A673 (cell line): ENCODE data around the gene ADAM17. TPM values are rescaled to one million over a fixed set of nuclear protein-coding genes. Genes with fewer than 3 reads are reported as not detected.

Experiments
- BruUV-seq: library from RNA; stranded (reverse); fragments of 400-500 nt; replicated peaks from 2 replicates; lab custom pipeline; 2021; lab: Mats Ljungman, UMichigan
- CTCF ChIA-PET: fragments of 300-600 bp; sonication (Branson Sonifier 250); formaldehyde crosslinking; loops from one replicate; lab custom pipeline; 2022; ENCODE audit warnings: antibody characterized with exemption; lab: Charles Lee
- POLR2A ChIA-PET: fragments of 300-600 bp; sonication (Branson Sonifier 250); formaldehyde crosslinking; loops from one replicate; lab custom pipeline; 2022; ENCODE audit warnings: antibody characterized with exemption; ENCODE audit not compliant: low non-redundant PET; lab: Charles Lee
- DNase-seq: peaks from one replicate; pipeline ENCODE4 v3.0.0-alpha.2; 2015; ENCODE audit warnings: low spot score
- H3K27ac ChIP-seq: fragments of 200-600 bp; sonication (generic); 2 replicates; pipeline ENCODE4 v1.5.1; 2016; ENCODE audit warnings: mixed run types, low read depth, mild to moderate bottlenecking, mixed read lengths, antibody characterized with exemption, low read length; ENCODE audit not compliant: poor library complexity, severe bottlenecking
- H3K27me3 ChIP-seq: fragments of 200-600 bp; sonication (generic); replicated peaks from 2 replicates; pipeline ENCODE4 v1.6.1; 2017; ENCODE audit warnings: mixed run types, low read depth, mild to moderate bottlenecking, mixed read lengths, antibody characterized with exemption, low read length; ENCODE audit not compliant: insufficient read depth, poor library complexity
- H3K36me3 ChIP-seq: fragments of 200-600 bp; sonication (generic); 2 replicates; pipeline ENCODE4 v1.6.1; 2016; ENCODE audit warnings: mixed run types, mild to moderate bottlenecking, mixed read lengths, antibody characterized with exemption, low read length; ENCODE audit not compliant: insufficient read depth, poor library complexity, severe bottlenecking
- H3K4me1 ChIP-seq: fragments of 200-600 bp; sonication (generic); 2 replicates; pipeline ENCODE4 v1.6.1; 2017; ENCODE audit warnings: mixed run types, mild to moderate bottlenecking, mixed read lengths, antibody characterized with exemption, low read length; ENCODE audit not compliant: insufficient read depth, poor library complexity, severe bottlenecking
- H3K4me3 ChIP-seq: fragments of 200-600 bp; sonication (generic); 2 replicates; pipeline ENCODE4 v1.5.1; 2016; ENCODE audit warnings: low read depth, mixed run types, mild to moderate bottlenecking, mixed read lengths, low read length; ENCODE audit not compliant: poor library complexity, severe bottlenecking
- H3K9me3 ChIP-seq: fragments of 200-600 bp; sonication (generic); 2 replicates; pipeline ENCODE4 v1.6.1; 2016; ENCODE audit warnings: mixed run types, low read depth, mild to moderate bottlenecking, mixed read lengths, antibody characterized with exemption, low read length; ENCODE audit not compliant: poor library complexity, severe bottlenecking
- EZH2 ChIP-seq: fragments of 200-600 bp; sonication (generic); IDR thresholded peaks from 2 replicates; pipeline ENCODE4 v1.6.1; 2017; ENCODE audit warnings: borderline replicate concordance, low read depth, mild to moderate bottlenecking, mixed read lengths, antibody characterized with exemption, low read length; ENCODE audit not compliant: poor library complexity, severe bottlenecking
- intact Hi-C: fragments of 100-400 bp; cut with micrococcal nuclease; formaldehyde crosslinking; loops from one replicate; pipeline ENCODE4 v1.10.0; 2022; ENCODE audit not compliant: unreplicated experiment
- total RNA-seq: library from RNA; stranded (reverse); gene quantifications from 2 replicates; pipeline ENCODE4 v1.2.3, GENCODE V29; 2021
- TF ChIP-seq, protein P1 (sequence below): fragments of 300-800, 200-600 bp; sonication (generic); conservative IDR thresholded peaks from 2 replicates; pipeline ENCODE4 v1.5.1; 2017; ENCODE audit warnings: low read depth, mild to moderate bottlenecking, antibody characterized with exemption, low read length, moderate library complexity, mixed read lengths

The ADAM17 gene
- total RNA-seq, 1 experiment from 2014 or later = 40.1 TPM

DNA sequence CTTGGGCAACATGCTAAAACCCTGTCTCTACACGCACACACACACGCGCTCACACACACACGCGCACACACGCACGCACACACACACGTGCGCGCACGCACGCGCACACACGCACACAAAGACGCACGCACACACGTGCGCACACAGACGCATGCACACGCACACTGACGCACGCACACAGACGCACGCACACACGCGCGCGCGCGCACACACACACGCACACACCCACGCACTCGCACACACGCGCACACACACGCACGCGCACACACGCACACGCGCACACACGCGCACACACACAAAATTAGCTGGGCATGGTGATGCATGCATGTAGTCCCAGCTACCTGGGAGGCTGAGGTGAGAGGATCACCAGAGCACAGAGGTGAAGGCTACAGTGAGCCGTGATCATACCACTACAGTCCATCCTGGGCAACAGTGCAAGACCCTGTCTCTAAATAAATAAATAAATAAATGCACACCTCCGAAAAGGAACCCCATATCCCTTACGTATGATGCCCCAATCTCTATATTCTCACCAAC lies 89.4 kb downstream of the ADAM17 start:
- Histone ChIP-seq H3K27me3 (no peaks in the 10 kb centered on the region), H3K4me1 (no peaks in the 10 kb centered on the region), H3K36me3 (peaks cover 13% of the 10 kb centered on the region), H3K9me3 (no peaks in the 10 kb centered on the region), H3K4me3 (no peak overlapping the region), H3K27ac (no peak overlapping the region)
- CTCF ChIA-PET = no interaction called here
- no peak for DNase-seq
- TF ChIP-seq, protein P1, sequence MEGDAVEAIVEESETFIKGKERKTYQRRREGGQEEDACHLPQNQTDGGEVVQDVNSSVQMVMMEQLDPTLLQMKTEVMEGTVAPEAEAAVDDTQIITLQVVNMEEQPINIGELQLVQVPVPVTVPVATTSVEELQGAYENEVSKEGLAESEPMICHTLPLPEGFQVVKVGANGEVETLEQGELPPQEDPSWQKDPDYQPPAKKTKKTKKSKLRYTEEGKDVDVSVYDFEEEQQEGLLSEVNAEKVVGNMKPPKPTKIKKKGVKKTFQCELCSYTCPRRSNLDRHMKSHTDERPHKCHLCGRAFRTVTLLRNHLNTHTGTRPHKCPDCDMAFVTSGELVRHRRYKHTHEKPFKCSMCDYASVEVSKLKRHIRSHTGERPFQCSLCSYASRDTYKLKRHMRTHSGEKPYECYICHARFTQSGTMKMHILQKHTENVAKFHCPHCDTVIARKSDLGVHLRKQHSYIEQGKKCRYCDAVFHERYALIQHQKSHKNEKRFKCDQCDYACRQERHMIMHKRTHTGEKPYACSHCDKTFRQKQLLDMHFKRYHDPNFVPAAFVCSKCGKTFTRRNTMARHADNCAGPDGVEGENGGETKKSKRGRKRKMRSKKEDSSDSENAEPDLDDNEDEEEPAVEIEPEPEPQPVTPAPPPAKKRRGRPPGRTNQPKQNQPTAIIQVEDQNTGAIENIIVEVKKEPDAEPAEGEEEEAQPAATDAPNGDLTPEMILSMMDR = no peak
- TF ChIP-seq EZH2 = no peak
- POLR2A ChIA-PET = no interaction called here
- no TSS peak for BruUV-seq
- intact Hi-C loops = no loop called here

DNA sequence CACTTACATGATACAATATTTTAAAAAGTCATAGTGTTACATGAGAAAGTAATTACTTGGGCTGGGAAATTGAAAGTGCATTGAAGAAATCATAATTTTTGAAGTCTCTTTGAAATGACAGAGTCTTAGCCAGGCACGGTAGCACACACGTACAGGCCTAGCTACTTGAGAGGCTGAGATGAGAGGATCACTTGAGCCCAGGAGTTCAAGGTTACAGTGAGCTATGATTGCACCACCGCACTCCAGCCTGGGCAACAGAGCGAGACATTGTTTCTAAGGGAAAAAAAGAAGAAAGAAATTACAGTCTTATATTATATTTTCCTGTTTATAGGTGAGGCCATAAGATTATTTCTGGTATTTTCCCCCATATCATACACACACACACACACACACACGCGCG lies 90.5 kb downstream of the ADAM17 start:
- no peaks in the 10 kb centered on the region for H3K9me3 ChIP-seq
- intact Hi-C loops = no loop called here
- H3K36me3 ChIP-seq = peaks cover 13% of the 10 kb centered on the region
- ChIA-PET POLR2A (no interaction called here), CTCF (no interaction called here)
- TF ChIP-seq, protein P1 = no peak
- TF ChIP-seq EZH2 = no peak
- H3K4me3 ChIP-seq = no peak overlapping the region
- H3K27me3 ChIP-seq = no peaks in the 10 kb centered on the region
- H3K27ac ChIP-seq = no peak overlapping the region
- no peak for DNase-seq
- no peaks in the 10 kb centered on the region for H3K4me1 ChIP-seq
- no TSS peak for BruUV-seq

DNA sequence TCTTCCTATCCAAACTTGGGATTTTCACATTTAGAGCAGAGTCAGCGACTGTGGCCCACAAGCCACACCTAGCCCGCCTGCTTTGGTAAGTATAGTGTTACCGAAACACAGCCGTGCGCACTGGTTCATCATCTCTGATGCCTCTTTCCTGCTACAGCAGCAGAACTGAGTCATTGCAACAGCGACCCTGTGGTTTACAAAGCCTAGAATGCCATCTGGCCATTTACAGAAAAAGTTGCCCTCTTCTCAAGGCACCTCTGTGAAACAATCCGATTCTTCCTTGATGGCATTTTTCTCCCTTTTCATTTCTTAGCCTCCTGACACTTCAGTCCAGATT lies 92.0 kb downstream of the ADAM17 start:
- BruUV-seq = no TSS peak
- no peak for DNase-seq
- ChIA-PET POLR2A (no interaction called here), CTCF (no interaction called here)
- intact Hi-C loops = no loop called here
- Histone ChIP-seq H3K27me3 (no peaks in the 10 kb centered on the region), H3K36me3 (peaks cover 20% of the 10 kb centered on the region), H3K9me3 (no peaks in the 10 kb centered on the region), H3K4me3 (no peak overlapping the region), H3K4me1 (no peaks in the 10 kb centered on the region), H3K27ac (no peak overlapping the region)
- no peak for TF ChIP-seq EZH2
- TF ChIP-seq, protein P1 = no peak
